ENCODE results near the gene TPP1.

Gene TPP1

GRCh38 chr11:6616596-6617250, 2.5 kb downstream of the TPP1 start:
- Mint-ChIP-seq H3K36me3 (peaks cover 6 to 17% of the 10 kb centered on the region in 2 donors), H3K4me1 (peaks cover 21 to 25% of the 10 kb centered on the region in 2 donors), H3K9me3 (no peaks in the 10 kb centered on the region), H3K27me3 (no peaks in the 10 kb centered on the region), H3K27ac (peak overlapping the region; percentile 52), H3K4me3 (peak overlapping the region; percentile 37 to 43)
- DNase-seq, result no peak
- ATAC-seq (replicated peaks), result no peak

DNA sequence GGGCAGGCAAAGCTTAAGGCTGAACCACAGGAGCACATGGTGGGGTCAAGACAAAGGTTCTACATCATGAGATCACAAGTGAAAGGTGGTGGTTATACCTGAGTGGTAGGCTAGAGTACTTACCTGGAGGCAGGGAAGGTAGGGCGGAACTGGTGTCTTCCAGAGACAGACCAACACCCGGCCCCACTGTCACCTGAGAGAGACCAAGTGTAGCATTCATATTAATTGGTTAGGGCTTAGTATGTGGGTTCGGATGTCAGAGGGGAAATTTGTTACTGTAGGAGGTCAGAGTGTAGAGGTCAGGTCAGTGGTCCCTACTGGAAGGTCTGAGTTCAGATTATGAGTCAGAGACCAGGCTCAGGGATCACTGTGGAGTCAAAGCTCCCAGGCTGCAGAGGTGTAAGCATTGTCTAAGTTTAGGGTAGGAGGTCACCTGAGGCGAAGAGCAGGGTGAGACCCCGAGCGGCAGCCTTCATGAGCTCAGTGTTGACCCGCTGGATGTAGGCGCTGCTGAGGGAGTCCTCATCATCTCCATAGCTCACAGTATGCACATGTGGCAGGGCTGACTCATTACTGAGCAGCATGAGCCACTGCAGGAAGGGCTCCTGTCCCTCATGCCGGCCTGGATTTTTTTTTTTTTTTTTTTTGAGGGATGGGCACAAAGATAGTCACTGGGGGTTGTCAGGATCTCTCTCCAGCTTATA, 3.2 kb downstream of the TPP1 start:
- no peaks in the 10 kb centered on the region for H3K9me3 Mint-ChIP-seq
- DNase-seq (no peak), ATAC-seq (replicated peaks) (no peak)
- H3K27ac Mint-ChIP-seq, result peak overlapping the region; percentile 52
- peak overlapping the region in 1 of 2 donors; percentile 39 for H3K4me3 Mint-ChIP-seq
- no peaks in the 10 kb centered on the region for H3K27me3 Mint-ChIP-seq
- peaks cover 10 to 22% of the 10 kb centered on the region in 2 donors for H3K36me3 Mint-ChIP-seq
- H3K4me1 Mint-ChIP-seq, result peaks cover 25 to 30% of the 10 kb centered on the region in 2 donors

- H3K27ac Mint-ChIP-seq, result peak overlapping the region; percentile 68
Observed at GRCh38 chr11:6615046-6615445, 4.2 kb downstream of the TPP1 start.

DNA sequence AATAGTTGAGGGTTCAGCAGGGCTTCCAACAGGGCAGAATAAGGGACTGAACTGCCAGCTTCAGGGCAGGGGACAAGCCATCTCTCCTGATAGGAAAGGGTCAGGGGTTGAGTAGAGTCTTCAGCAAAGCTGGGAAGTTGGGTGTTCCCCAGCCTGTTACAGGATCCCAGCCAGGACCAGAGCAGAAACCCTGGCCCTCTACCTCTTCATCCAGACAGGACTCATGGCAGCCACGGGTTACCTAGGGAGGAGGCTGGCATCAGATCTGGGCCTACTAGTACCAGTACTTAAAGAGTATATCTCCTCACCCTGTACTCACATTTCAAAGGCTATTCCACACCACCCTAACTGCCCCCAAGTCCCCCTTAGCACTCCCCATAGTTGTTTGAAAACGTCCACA, 4.8 kb downstream of the TPP1 start:
- Mint-ChIP-seq H3K36me3 (peaks cover 26 to 35% of the 10 kb centered on the region in 2 donors), H3K27ac (no peak overlapping the region)

More at GRCh38 chr11:6615046-6615445, 4.2 kb downstream of the TPP1 start:
- no peak overlapping the region for H3K4me3 Mint-ChIP-seq
- DNase-seq, result no peak
- peaks cover 32 to 40% of the 10 kb centered on the region in 2 donors for H3K4me1 Mint-ChIP-seq
- no peaks in the 10 kb centered on the region for H3K9me3 Mint-ChIP-seq
- H3K36me3 Mint-ChIP-seq, result peaks cover 20 to 29% of the 10 kb centered on the region in 2 donors
- ATAC-seq (replicated peaks), result no peak
- H3K27me3 Mint-ChIP-seq, result no peaks in the 10 kb centered on the region

GRCh38 chr11:6613496-6613895, 5.7 kb downstream of the TPP1 start:
- H3K36me3 Mint-ChIP-seq, result peaks cover 35 to 40% of the 10 kb centered on the region in 2 donors
- H3K27me3 Mint-ChIP-seq, result no peaks in the 10 kb centered on the region
- no peak overlapping the region for H3K27ac Mint-ChIP-seq
- H3K4me1 Mint-ChIP-seq, result peaks cover 39 to 48% of the 10 kb centered on the region in 2 donors
- ATAC-seq (replicated peaks) (no peak), DNase-seq (no peak)
- no peak overlapping the region for H3K4me3 Mint-ChIP-seq
- no peaks in the 10 kb centered on the region for H3K9me3 Mint-ChIP-seq

More for the DNA sequence above, 4.8 kb downstream of the TPP1 start:
- DNase-seq, result no peak
- Mint-ChIP-seq H3K4me1 (peaks cover 38 to 46% of the 10 kb centered on the region in 2 donors), H3K9me3 (no peaks in the 10 kb centered on the region), H3K4me3 (no peak overlapping the region), H3K27me3 (no peaks in the 10 kb centered on the region)
- ATAC-seq (replicated peaks), result no peak

- H3K36me3 Mint-ChIP-seq, result peaks cover 43% of the 10 kb centered on the region in 2 donors
- no peaks in the 10 kb centered on the region for H3K27me3 Mint-ChIP-seq
Observed at GRCh38 chr11:6612213-6613041, 6.8 kb downstream of the TPP1 start, which contains the start of gene TAF10. Gene TAF10, minus strand, starts transcription at chr11:6612216. Its CDS starts 27 bp downstream, at chr11:6612189.

GRCh38 chr11:6611963-6612212, 7.3 kb downstream of the TPP1 start:
- Mint-ChIP-seq H3K4me1 (peaks cover 42 to 49% of the 10 kb centered on the region in 2 donors), H3K36me3 (peaks cover 41 to 44% of the 10 kb centered on the region in 2 donors), H3K27me3 (no peaks in the 10 kb centered on the region), H3K27ac (peak overlapping the region; percentile 94), H3K9me3 (no peaks in the 10 kb centered on the region), H3K4me3 (peak overlapping the region in 1 of 2 donors; percentile 93)
- no peak for ATAC-seq (replicated peaks)
- DNase-seq, result no peak

More at GRCh38 chr11:6612213-6613041, 6.8 kb downstream of the TPP1 start, which contains the start of gene TAF10:
- ATAC-seq (replicated peaks), result peak; percentile 82 to 87
- DNase-seq, result peak; percentile 91
- H3K4me3 Mint-ChIP-seq, result peak within 1 kb of the TSS in 1 of 2 donors; percentile 93
- H3K9me3 Mint-ChIP-seq, result no peaks in the 10 kb centered on the region
- H3K27ac Mint-ChIP-seq, result peak within 1 kb of the TSS; percentile 94
- H3K4me1 Mint-ChIP-seq, result peaks cover 43 to 51% of the 10 kb centered on the region in 2 donors

DNA sequence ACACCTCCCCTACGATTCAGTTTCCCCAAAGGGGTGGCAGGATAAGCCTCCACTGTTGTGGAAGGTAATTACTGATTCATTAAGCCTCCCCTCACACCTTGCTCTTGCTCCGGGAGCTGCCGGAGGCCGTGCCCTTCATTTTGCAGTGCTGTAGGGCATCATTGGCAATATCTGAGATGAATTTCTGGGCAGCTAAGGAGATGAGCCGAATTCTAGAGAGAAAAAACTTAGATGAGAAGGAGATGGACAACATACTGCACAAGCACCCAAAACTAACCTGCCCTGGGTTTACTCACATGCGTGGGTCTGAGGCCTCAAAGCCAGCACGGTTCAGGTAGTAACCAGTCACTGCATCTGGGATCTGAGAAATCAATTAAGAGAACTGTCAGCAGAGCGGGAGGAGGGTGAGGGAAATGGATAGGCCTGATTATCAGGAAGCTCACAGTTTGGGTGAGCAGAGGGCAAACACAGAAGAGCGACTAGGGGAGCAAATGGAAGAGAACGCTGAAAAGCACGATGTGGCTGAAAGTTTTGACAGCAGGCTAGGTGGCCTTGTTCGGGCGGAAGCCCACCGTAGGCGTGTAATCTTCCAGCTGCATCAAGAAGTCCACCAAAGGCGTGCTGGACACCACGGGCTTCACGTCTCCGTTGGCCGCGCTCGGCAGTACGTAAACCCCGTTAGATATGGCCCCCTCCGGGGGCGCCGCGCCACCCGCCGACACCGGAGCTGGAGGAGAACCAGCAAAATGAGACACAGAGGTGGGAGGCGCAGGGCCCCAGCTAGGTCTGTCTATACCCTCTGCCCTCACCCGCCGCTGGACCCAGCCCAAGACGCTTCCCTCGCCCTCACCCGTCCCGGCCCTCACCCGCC, 7.9 kb downstream of the TPP1 start:
- H3K27ac Mint-ChIP-seq, result peak overlapping the region; percentile 94
- DNase-seq, result no peak
- no peaks in the 10 kb centered on the region for H3K27me3 Mint-ChIP-seq
- peak; percentile 15 to 22 for ATAC-seq (replicated peaks)
- H3K36me3 Mint-ChIP-seq, result peaks cover 43% of the 10 kb centered on the region in 2 donors
- no peaks in the 10 kb centered on the region for H3K9me3 Mint-ChIP-seq
- peak overlapping the region in 1 of 2 donors; percentile 93 for H3K4me3 Mint-ChIP-seq
- peaks cover 40 to 43% of the 10 kb centered on the region in 2 donors for H3K4me1 Mint-ChIP-seq

DNA sequence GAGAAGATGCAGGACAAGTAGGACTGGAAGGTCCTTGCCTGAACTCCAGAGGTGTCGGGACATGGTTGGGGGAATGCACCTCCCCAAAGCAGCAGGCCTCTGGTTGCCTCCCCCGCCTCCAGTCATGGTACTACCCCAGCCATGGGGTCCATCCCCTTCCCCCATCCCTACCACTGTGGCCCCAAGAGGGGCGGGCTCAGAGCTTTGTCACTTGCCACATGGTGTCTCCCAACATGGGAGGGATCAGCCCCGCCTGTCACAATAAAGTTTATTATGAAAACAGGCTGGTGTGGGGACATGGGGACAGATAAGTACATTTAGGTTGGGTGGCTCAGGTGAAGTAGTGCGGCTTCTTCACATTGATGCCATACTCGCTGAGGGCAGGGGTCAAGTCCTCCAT, 8.6 kb downstream of the TPP1 start:
- Mint-ChIP-seq H3K4me1 (peaks cover 36 to 38% of the 10 kb centered on the region in 2 donors), H3K36me3 (peaks cover 39 to 49% of the 10 kb centered on the region in 2 donors), H3K4me3 (peak overlapping the region in 1 of 2 donors; percentile 93)

GRCh38 chr11:6609502-6610015, 9.7 kb downstream of the TPP1 start:
- Mint-ChIP-seq H3K4me3 (no peak overlapping the region), H3K27me3 (no peaks in the 10 kb centered on the region), H3K4me1 (peaks cover 32 to 34% of the 10 kb centered on the region in 2 donors), H3K36me3 (peaks cover 34 to 49% of the 10 kb centered on the region in 2 donors), H3K27ac (peak overlapping the region; percentile 43), H3K9me3 (no peaks in the 10 kb centered on the region)
- DNase-seq (no peak), ATAC-seq (replicated peaks) (no peak)

More for the DNA sequence above, 8.6 kb downstream of the TPP1 start:
- no peak for ATAC-seq (replicated peaks)
- Mint-ChIP-seq H3K27me3 (no peaks in the 10 kb centered on the region), H3K9me3 (no peaks in the 10 kb centered on the region), H3K27ac (peak overlapping the region; percentile 94)
- DNase-seq, result no peak

- ATAC-seq (replicated peaks) (no peak), DNase-seq (no peak)
- no peak overlapping the region for H3K4me3 Mint-ChIP-seq
- H3K27ac Mint-ChIP-seq, result peak overlapping the region; percentile 43
- H3K36me3 Mint-ChIP-seq, result peaks cover 34 to 49% of the 10 kb centered on the region in 2 donors
- no peaks in the 10 kb centered on the region for H3K27me3 Mint-ChIP-seq
- H3K9me3 Mint-ChIP-seq, result no peaks in the 10 kb centered on the region
- H3K4me1 Mint-ChIP-seq, result peaks cover 32 to 34% of the 10 kb centered on the region in 2 donors
Observed at GRCh38 chr11:6608726-6609501, 10.3 kb downstream of the TPP1 start.

DNA sequence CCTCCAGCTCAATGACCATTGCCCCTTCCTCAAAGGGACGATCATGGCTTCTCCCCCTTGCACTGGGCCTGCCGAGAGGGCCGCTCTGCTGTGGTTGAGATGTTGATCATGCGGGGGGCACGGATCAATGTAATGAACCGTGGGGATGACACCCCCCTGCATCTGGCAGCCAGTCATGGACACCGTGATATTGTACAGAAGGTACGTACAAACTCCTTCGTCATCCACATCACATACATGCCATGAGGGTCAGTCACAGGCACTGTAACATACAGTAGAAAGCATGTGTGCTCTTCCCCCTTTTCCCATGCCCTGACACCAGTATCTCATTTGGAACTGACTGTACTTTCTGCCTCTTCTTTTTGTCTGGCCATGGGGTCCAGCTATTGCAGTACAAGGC, 11.2 kb downstream of the TPP1 start:
- Mint-ChIP-seq H3K36me3 (peaks cover 34 to 49% of the 10 kb centered on the region in 2 donors), H3K4me1 (peaks cover 32 to 34% of the 10 kb centered on the region in 2 donors), H3K9me3 (no peaks in the 10 kb centered on the region), H3K27ac (peak overlapping the region; percentile 65), H3K4me3 (no peak overlapping the region), H3K27me3 (no peaks in the 10 kb centered on the region)
- no peak for DNase-seq
- ATAC-seq (replicated peaks), result no peak

Measured in stimulated activated naive B cell treated with anti-CD40 and anti-IgM and Interleukin-4, amounts not matched to agents 10 μg/mL and 1 μg/mL and 100 μg/mL, for 72 hours (primary cell).